MG63 (cell line): Measurements from ENCODE around the gene PTPRT. TPM values are rescaled to one million over a fixed set of nuclear protein-coding genes. Genes with fewer than 3 reads are reported as not detected.

Source experiments
- DNase-seq: peaks from one replicate; pipeline ENCODE4 v3.0.0-alpha.2; 2020
- H3K27me3 ChIP-seq: fragments of 250-450 bp; sonication (Bioruptor Pico); 2 replicates; pipeline ENCODE4 v1.5.1; 2020; ENCODE audit warnings: mild to moderate bottlenecking, moderate library complexity
- H3K36me3 ChIP-seq: fragments of 250-450 bp; sonication (Bioruptor Pico); 2 replicates; pipeline ENCODE4 v1.5.1; 2020; ENCODE audit warnings: mild to moderate bottlenecking, moderate library complexity
- H3K4me3 ChIP-seq: fragments of 250-450 bp; sonication (Bioruptor Pico); 2 replicates; pipeline ENCODE4 v1.5.1; 2020; ENCODE audit warnings: mild to moderate bottlenecking, moderate library complexity
- H3K9me3 ChIP-seq: fragments of 250-450 bp; sonication (Bioruptor Pico); 2 replicates; pipeline ENCODE4 v1.5.1; 2020; ENCODE audit warnings: mild to moderate bottlenecking, moderate library complexity
- total RNA-seq: library from RNA; depleted of rRNA; stranded (reverse); fragments of >200 nt; shearing (Covaris generic); gene quantifications from 2 replicates; pipeline ENCODE4 v1.2.3, GENCODE V29; 2014; ENCODE audit warnings: low replicate concordance

The PTPRT gene
- total RNA-seq, 1 experiment from 2014 or later: not detected

GRCh38 chr20:42650191-42650746, 539.4 kb downstream of the PTPRT start:
- DNase-seq: no peak
- Histone ChIP-seq H3K36me3 (no peaks in the 10 kb centered on the region), H3K27me3 (no peaks in the 10 kb centered on the region), H3K9me3 (no peaks in the 10 kb centered on the region), H3K4me3 (no peak overlapping the region)

GRCh38 chr20:42649748-42650147, 540.0 kb downstream of the PTPRT start:
- H3K9me3 ChIP-seq: no peaks in the 10 kb centered on the region
- no peak for DNase-seq
- H3K27me3 ChIP-seq: no peaks in the 10 kb centered on the region
- no peaks in the 10 kb centered on the region for H3K36me3 ChIP-seq
- no peak overlapping the region for H3K4me3 ChIP-seq

- no peaks in the 10 kb centered on the region for H3K27me3 ChIP-seq
- H3K36me3 ChIP-seq: no peaks in the 10 kb centered on the region
- no peaks in the 10 kb centered on the region for H3K9me3 ChIP-seq
- H3K4me3 ChIP-seq: no peak overlapping the region
- no peak for DNase-seq
Measured at GRCh38 chr20:42646250-42646649, 543.5 kb downstream of the PTPRT start.

GRCh38 chr20:42641886-42642285, 547.8 kb downstream of the PTPRT start:
- H3K9me3 ChIP-seq: no peaks in the 10 kb centered on the region
- H3K4me3 ChIP-seq: no peak overlapping the region
- H3K36me3 ChIP-seq: no peaks in the 10 kb centered on the region
- no peak for DNase-seq
- no peaks in the 10 kb centered on the region for H3K27me3 ChIP-seq

- H3K27me3 ChIP-seq: no peaks in the 10 kb centered on the region
- no peaks in the 10 kb centered on the region for H3K36me3 ChIP-seq
- DNase-seq: no peak
- no peaks in the 10 kb centered on the region for H3K9me3 ChIP-seq
- H3K4me3 ChIP-seq: no peak overlapping the region
Measured at GRCh38 chr20:42639140-42639539, 550.6 kb downstream of the PTPRT start.

- H3K9me3 ChIP-seq: no peaks in the 10 kb centered on the region
- H3K4me3 ChIP-seq: no peak overlapping the region
- H3K27me3 ChIP-seq: no peaks in the 10 kb centered on the region
- no peak for DNase-seq
- H3K36me3 ChIP-seq: no peaks in the 10 kb centered on the region
Measured at GRCh38 chr20:42635699-42636411, 553.9 kb downstream of the PTPRT start.

- H3K36me3 ChIP-seq: no peaks in the 10 kb centered on the region
- H3K4me3 ChIP-seq: no peak overlapping the region
- DNase-seq: no peak
- no peaks in the 10 kb centered on the region for H3K9me3 ChIP-seq
- H3K27me3 ChIP-seq: no peaks in the 10 kb centered on the region
Measured at GRCh38 chr20:42634156-42634555, 555.5 kb downstream of the PTPRT start.

- no peak overlapping the region for H3K4me3 ChIP-seq
- no peaks in the 10 kb centered on the region for H3K27me3 ChIP-seq
- DNase-seq: no peak
- H3K9me3 ChIP-seq: no peaks in the 10 kb centered on the region
- H3K36me3 ChIP-seq: no peaks in the 10 kb centered on the region
Measured at GRCh38 chr20:42628683-42629082, 561.0 kb downstream of the PTPRT start.

GRCh38 chr20:42613076-42613475, 576.6 kb downstream of the PTPRT start:
- no peak for DNase-seq
- Histone ChIP-seq H3K27me3 (no peaks in the 10 kb centered on the region), H3K36me3 (no peaks in the 10 kb centered on the region), H3K4me3 (no peak overlapping the region), H3K9me3 (no peaks in the 10 kb centered on the region)

GRCh38 chr20:42611889-42612837, 577.5 kb downstream of the PTPRT start:
- Histone ChIP-seq H3K4me3 (no peak overlapping the region), H3K9me3 (no peaks in the 10 kb centered on the region), H3K36me3 (no peaks in the 10 kb centered on the region), H3K27me3 (no peaks in the 10 kb centered on the region)
- no peak for DNase-seq

- Histone ChIP-seq H3K9me3 (no peaks in the 10 kb centered on the region), H3K27me3 (no peaks in the 10 kb centered on the region)
- no peak for DNase-seq
Measured at GRCh38 chr20:42611423-42611822, 578.3 kb downstream of the PTPRT start.

GRCh38 chr20:42610070-42610469, 579.6 kb downstream of the PTPRT start:
- DNase-seq: no peak
- H3K4me3 ChIP-seq: no peak overlapping the region
- no peaks in the 10 kb centered on the region for H3K9me3 ChIP-seq
- H3K27me3 ChIP-seq: no peaks in the 10 kb centered on the region
- no peaks in the 10 kb centered on the region for H3K36me3 ChIP-seq

More at GRCh38 chr20:42611423-42611822, 578.3 kb downstream of the PTPRT start:
- Histone ChIP-seq H3K36me3 (no peaks in the 10 kb centered on the region), H3K4me3 (no peak overlapping the region)

- no peak for DNase-seq
- H3K9me3 ChIP-seq: no peaks in the 10 kb centered on the region
- H3K27me3 ChIP-seq: no peaks in the 10 kb centered on the region
- H3K36me3 ChIP-seq: no peaks in the 10 kb centered on the region
- no peak overlapping the region for H3K4me3 ChIP-seq
Measured at GRCh38 chr20:42609618-42610017, 580.1 kb downstream of the PTPRT start.

- Histone ChIP-seq H3K27me3 (no peaks in the 10 kb centered on the region), H3K36me3 (no peaks in the 10 kb centered on the region), H3K9me3 (no peaks in the 10 kb centered on the region), H3K4me3 (no peak overlapping the region)
- no peak for DNase-seq
Measured at GRCh38 chr20:42604998-42605956, 584.4 kb downstream of the PTPRT start.

GRCh38 chr20:42603655-42604054, 586.1 kb downstream of the PTPRT start:
- no peaks in the 10 kb centered on the region for H3K27me3 ChIP-seq
- no peak overlapping the region for H3K4me3 ChIP-seq
- no peaks in the 10 kb centered on the region for H3K36me3 ChIP-seq
- DNase-seq: no peak
- no peaks in the 10 kb centered on the region for H3K9me3 ChIP-seq

GRCh38 chr20:42598581-42598980, 591.1 kb downstream of the PTPRT start:
- no peak overlapping the region for H3K4me3 ChIP-seq
- DNase-seq: no peak
- no peaks in the 10 kb centered on the region for H3K9me3 ChIP-seq
- no peaks in the 10 kb centered on the region for H3K27me3 ChIP-seq
- no peaks in the 10 kb centered on the region for H3K36me3 ChIP-seq
